GM19397 (cell line): Measurements from ENCODE around the gene DNASE1L2.

Experiments used
- ATAC-seq: cut with Tn5 transposase; IDR thresholded peaks from one replicate; pipeline ENCODE4 v1.9.1; 2021; ENCODE audit warnings: mild to moderate bottlenecking, moderate library complexity; ENCODE audit not compliant: unreplicated experiment

DNASE1L2 gene

GRCh38 chr16:2236337-2237101, at the start of gene DNASE1L2:
Gene DNASE1L2, plus strand, starts transcription at chr16:2236444. Its CDS starts 373 bp downstream, at chr16:2236817.
- ATAC-seq = no peak

- ATAC-seq = no peak
Observed at GRCh38 chr16:2186505-2186904, 49.7 kb upstream of the DNASE1L2 start.

GRCh38 chr16:2187212-2187611, 49.0 kb upstream of the DNASE1L2 start:
- no peak for ATAC-seq

- no peak for ATAC-seq
Observed at GRCh38 chr16:2188395-2188794, 47.8 kb upstream of the DNASE1L2 start.

GRCh38 chr16:2189252-2189893, 46.9 kb upstream of the DNASE1L2 start:
- ATAC-seq = no peak

- ATAC-seq = no peak
Observed at GRCh38 chr16:2190002-2190658, 46.1 kb upstream of the DNASE1L2 start.

- ATAC-seq = no peak
Observed at GRCh38 chr16:2190659-2191445, 45.4 kb upstream of the DNASE1L2 start.

GRCh38 chr16:2191446-2191706, 44.9 kb upstream of the DNASE1L2 start:
- ATAC-seq = no peak

GRCh38 chr16:2194166-2194834, 41.9 kb upstream of the DNASE1L2 start:
- no peak for ATAC-seq

- ATAC-seq = no peak
Observed at GRCh38 chr16:2194852-2195321, 41.4 kb upstream of the DNASE1L2 start.

GRCh38 chr16:2195322-2196161, 40.7 kb upstream of the DNASE1L2 start:
- no peak for ATAC-seq

GRCh38 chr16:2196162-2196980, 39.9 kb upstream of the DNASE1L2 start, which contains the start of gene CASKIN1:
Gene CASKIN1, minus strand, starts transcription at chr16:2196605. Its CDS starts 173 bp downstream, at chr16:2196432.
- ATAC-seq = no peak

GRCh38 chr16:2196981-2197511, 39.2 kb upstream of the DNASE1L2 start:
- ATAC-seq = no peak

GRCh38 chr16:2197765-2198164, 38.5 kb upstream of the DNASE1L2 start:
- ATAC-seq = no peak

GRCh38 chr16:2198283-2198682, 38.0 kb upstream of the DNASE1L2 start:
- no peak for ATAC-seq

GRCh38 chr16:2199095-2199494, 37.1 kb upstream of the DNASE1L2 start:
- no peak for ATAC-seq

- ATAC-seq = no peak
Observed at GRCh38 chr16:2199621-2200139, 36.6 kb upstream of the DNASE1L2 start.

- no peak for ATAC-seq
Observed at GRCh38 chr16:2200313-2200712, 35.9 kb upstream of the DNASE1L2 start.
